Measurements from ENCODE around the gene ZNF385B. TPM values are rescaled to one million over a fixed set of nuclear protein-coding genes. Genes with fewer than 3 reads are reported as not detected.

The ZNF385B gene
- total RNA-seq, 1 experiment from 2014 or later = 0.33 TPM

DNA sequence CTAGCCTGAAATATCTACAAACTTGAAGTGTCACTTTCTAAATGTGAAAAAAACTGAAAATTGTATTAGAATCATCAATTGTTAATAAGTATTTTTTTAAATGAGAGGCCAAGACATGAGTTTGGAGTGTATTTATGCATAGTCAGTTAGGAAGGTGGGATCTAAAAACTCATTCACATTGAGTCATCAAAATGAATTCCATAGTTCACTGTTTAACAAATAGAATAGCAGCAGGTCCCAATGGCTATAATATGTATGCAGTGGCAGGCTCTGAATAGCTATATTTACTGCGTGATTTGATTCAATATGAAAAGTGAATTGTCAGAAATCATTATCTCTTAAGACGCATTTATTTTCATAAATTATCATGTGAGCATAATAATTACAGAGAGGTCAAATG lies 256.1 kb downstream of the ZNF385B start:
- Mint-ChIP-seq H3K36me3 (ENCODE audit: insufficient read depth, unreplicated experiment) (no peaks in the 10 kb centered on the region), H3K9me3 (ENCODE audit: unreplicated experiment) (no peaks in the 10 kb centered on the region), H3K4me1 (ENCODE audit: insufficient read depth, unreplicated experiment) (no peaks in the 10 kb centered on the region), H3K27ac (ENCODE audit: low read depth, unreplicated experiment) (no peak overlapping the region), H3K4me3 (ENCODE audit: unreplicated experiment) (no peak overlapping the region), H3K27me3 (ENCODE audit: insufficient read depth, unreplicated experiment) (no peaks in the 10 kb centered on the region)
- ChIA-PET CTCF (interaction anchor here (0.6 kb wide), 1 partner anchor 175 kb away, joined by 3 read pairs; no protein-coding TSS in a partner anchor), POLR2A (no interaction called here)
- intact Hi-C loops (cut with micrococcal nuclease) = no loop called here
- DNase-seq (ENCODE audit: unreplicated experiment) = no peak
- no TSS peak for BruUV-seq (replicated peaks)
- TF ChIP-seq, protein P1, sequence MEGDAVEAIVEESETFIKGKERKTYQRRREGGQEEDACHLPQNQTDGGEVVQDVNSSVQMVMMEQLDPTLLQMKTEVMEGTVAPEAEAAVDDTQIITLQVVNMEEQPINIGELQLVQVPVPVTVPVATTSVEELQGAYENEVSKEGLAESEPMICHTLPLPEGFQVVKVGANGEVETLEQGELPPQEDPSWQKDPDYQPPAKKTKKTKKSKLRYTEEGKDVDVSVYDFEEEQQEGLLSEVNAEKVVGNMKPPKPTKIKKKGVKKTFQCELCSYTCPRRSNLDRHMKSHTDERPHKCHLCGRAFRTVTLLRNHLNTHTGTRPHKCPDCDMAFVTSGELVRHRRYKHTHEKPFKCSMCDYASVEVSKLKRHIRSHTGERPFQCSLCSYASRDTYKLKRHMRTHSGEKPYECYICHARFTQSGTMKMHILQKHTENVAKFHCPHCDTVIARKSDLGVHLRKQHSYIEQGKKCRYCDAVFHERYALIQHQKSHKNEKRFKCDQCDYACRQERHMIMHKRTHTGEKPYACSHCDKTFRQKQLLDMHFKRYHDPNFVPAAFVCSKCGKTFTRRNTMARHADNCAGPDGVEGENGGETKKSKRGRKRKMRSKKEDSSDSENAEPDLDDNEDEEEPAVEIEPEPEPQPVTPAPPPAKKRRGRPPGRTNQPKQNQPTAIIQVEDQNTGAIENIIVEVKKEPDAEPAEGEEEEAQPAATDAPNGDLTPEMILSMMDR (IDR thresholded peaks at IDR 0.05; ENCODE audit: unreplicated experiment) = no peak

GRCh38 chr2:179604598-179604997 lies 256.8 kb downstream of the ZNF385B start:
- ChIA-PET POLR2A (no interaction called here), CTCF (no interaction called here)
- intact Hi-C loops (cut with micrococcal nuclease) = no loop called here
- no peaks in the 10 kb centered on the region for H3K4me1 Mint-ChIP-seq (ENCODE audit: insufficient read depth, unreplicated experiment)
- H3K27ac Mint-ChIP-seq (ENCODE audit: low read depth, unreplicated experiment) = no peak overlapping the region
- H3K27me3 Mint-ChIP-seq (ENCODE audit: insufficient read depth, unreplicated experiment) = no peaks in the 10 kb centered on the region
- DNase-seq (ENCODE audit: unreplicated experiment) = no peak
- H3K4me3 Mint-ChIP-seq (ENCODE audit: unreplicated experiment) = no peak overlapping the region
- no peaks in the 10 kb centered on the region for H3K36me3 Mint-ChIP-seq (ENCODE audit: insufficient read depth, unreplicated experiment)
- H3K9me3 Mint-ChIP-seq (ENCODE audit: unreplicated experiment) = no peaks in the 10 kb centered on the region
- BruUV-seq (replicated peaks) = no TSS peak
- TF ChIP-seq, protein P1 (IDR thresholded peaks at IDR 0.05; ENCODE audit: unreplicated experiment) = no peak

- Mint-ChIP-seq H3K4me3 (ENCODE audit: unreplicated experiment) (no peak overlapping the region), H3K27ac (ENCODE audit: low read depth, unreplicated experiment) (no peak overlapping the region)
These were observed 259.0 kb downstream of the ZNF385B start for GRCh38 chr2:179602452-179602851.

DNA sequence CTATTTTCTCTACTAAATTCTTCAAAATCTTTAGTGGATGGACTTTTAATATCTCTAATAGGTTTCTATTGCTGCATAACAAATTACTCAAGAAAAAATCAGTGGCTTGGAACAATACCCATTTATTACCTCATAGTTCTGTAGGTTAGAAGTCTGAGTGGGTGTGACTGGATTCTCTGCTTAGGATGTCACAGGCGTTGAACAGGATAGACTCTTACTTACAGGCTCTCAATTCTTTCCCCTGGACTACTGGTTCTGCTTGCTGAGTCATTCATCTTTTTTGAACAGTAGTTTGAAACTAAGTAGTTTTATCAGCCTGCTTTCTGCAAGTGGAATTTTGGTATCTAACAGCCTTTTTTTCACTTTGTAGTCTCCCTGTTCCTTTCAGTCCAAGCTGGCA lies 265.4 kb downstream of the ZNF385B start:
- intact Hi-C loops (cut with micrococcal nuclease) = loop anchor here (5.0 kb wide), 1 partner anchor 151 kb away; no protein-coding TSS in a partner anchor
- TF ChIP-seq, protein P1 (IDR thresholded peaks at IDR 0.05; ENCODE audit: unreplicated experiment) = no peak
- ChIA-PET CTCF (interaction anchor here (0.5 kb wide), 1 partner anchor 1308 kb away, joined by 3 read pairs; no protein-coding TSS in a partner anchor), POLR2A (interaction anchor here (0.6 kb wide), 1 partner anchor 76 kb away, joined by 3 read pairs; no protein-coding TSS in a partner anchor)
- no TSS peak for BruUV-seq (replicated peaks)
- peak overlapping the region; percentile 72 for H3K27ac Mint-ChIP-seq (ENCODE audit: low read depth, unreplicated experiment)
- H3K9me3 Mint-ChIP-seq (ENCODE audit: unreplicated experiment) = no peaks in the 10 kb centered on the region
- H3K4me3 Mint-ChIP-seq (ENCODE audit: unreplicated experiment) = no peak overlapping the region
- no peaks in the 10 kb centered on the region for H3K27me3 Mint-ChIP-seq (ENCODE audit: insufficient read depth, unreplicated experiment)
- H3K36me3 Mint-ChIP-seq (ENCODE audit: insufficient read depth, unreplicated experiment) = no peaks in the 10 kb centered on the region
- peaks cover 16% of the 10 kb centered on the region for H3K4me1 Mint-ChIP-seq (ENCODE audit: insufficient read depth, unreplicated experiment)
- peak; percentile 74 for DNase-seq (ENCODE audit: unreplicated experiment)

More at GRCh38 chr2:179602452-179602851, 259.0 kb downstream of the ZNF385B start:
- TF ChIP-seq, protein P1 (IDR thresholded peaks at IDR 0.05; ENCODE audit: unreplicated experiment) = no peak
- no peaks in the 10 kb centered on the region for H3K36me3 Mint-ChIP-seq (ENCODE audit: insufficient read depth, unreplicated experiment)
- no peaks in the 10 kb centered on the region for H3K27me3 Mint-ChIP-seq (ENCODE audit: insufficient read depth, unreplicated experiment)
- intact Hi-C loops (cut with micrococcal nuclease) = no loop called here
- no TSS peak for BruUV-seq (replicated peaks)
- POLR2A ChIA-PET = interaction anchor here (0.9 to 1.4 kb wide), 3 partner anchors 11 to 50 kb away, joined by 3 to 7 read pairs (median 3); no protein-coding TSS in a partner anchor
- H3K4me1 Mint-ChIP-seq (ENCODE audit: insufficient read depth, unreplicated experiment) = no peaks in the 10 kb centered on the region
- H3K9me3 Mint-ChIP-seq (ENCODE audit: unreplicated experiment) = no peaks in the 10 kb centered on the region
- CTCF ChIA-PET = interaction anchor here (0.6 to 0.9 kb wide), 2 partner anchors 81 to 1971 kb away, joined by 3 read pairs; no protein-coding TSS in a partner anchor
- no peak for DNase-seq (ENCODE audit: unreplicated experiment)

Measured in MCF 10A (cell line).